ES-I3 (cell line): ENCODE results near the gene CAMLG.
"Not testable (repeated sequence)": the region's sequence is repeated elsewhere in the genome, so short reads cannot be mapped to it uniquely, and the experiment has no call there.

Experiments
- H3K36me3 ChIP-seq: 2 replicates; pipeline ENCODE4 v1.6.1; 2013; ENCODE audit warnings: mild to moderate bottlenecking, low read length, control low read depth, moderate library complexity; ENCODE audit not compliant: insufficient read depth
- H3K4me1 ChIP-seq: 2 replicates; pipeline ENCODE4 v1.6.1; 2013; ENCODE audit warnings: mild to moderate bottlenecking, control low read depth, low read length; ENCODE audit not compliant: insufficient read depth
- H3K9ac ChIP-seq: 2 replicates; pipeline ENCODE4 v1.6.1; 2013; ENCODE audit warnings: low read depth, mild to moderate bottlenecking, low read length, moderate library complexity
- H3K9me3 ChIP-seq: 2 replicates; pipeline ENCODE4 v1.6.1; 2013; ENCODE audit warnings: mild to moderate bottlenecking, low read length, moderate library complexity; ENCODE audit not compliant: control insufficient read depth, insufficient read depth

Gene CAMLG

GRCh38 chr5:134738133-134738962 is at the start of gene CAMLG:
CAMLG (plus strand) TSS chr5:134738548; CDS start chr5:134738621, 73 bp downstream.
- no peaks in the 10 kb centered on the region for H3K4me1 ChIP-seq
- no peaks in the 10 kb centered on the region for H3K9me3 ChIP-seq

GRCh38 chr5:134690144-134690543 is 48.2 kb upstream of the CAMLG start:
- not testable (repeated sequence) for H3K9me3 ChIP-seq, H3K9ac ChIP-seq, H3K4me1 ChIP-seq
- H3K36me3 ChIP-seq, result peaks cover 21% of the 10 kb centered on the region

More at GRCh38 chr5:134738133-134738962, at the start of gene CAMLG:
- Histone ChIP-seq H3K9ac (peak within 1 kb of the TSS; percentile 68), H3K36me3 (no peaks in the 10 kb centered on the region)

- Histone ChIP-seq H3K4me1 (no peaks in the 10 kb centered on the region), H3K36me3 (peaks cover 23% of the 10 kb centered on the region), H3K9ac (no peak overlapping the region), H3K9me3 (no peaks in the 10 kb centered on the region)
These were observed 45.6 kb upstream of the CAMLG start for GRCh38 chr5:134692722-134693121.

GRCh38 chr5:134708301-134708700 is 30.0 kb upstream of the CAMLG start:
- H3K9ac ChIP-seq, result no peak overlapping the region
- no peaks in the 10 kb centered on the region for H3K9me3 ChIP-seq
- peaks cover 11% of the 10 kb centered on the region for H3K36me3 ChIP-seq
- no peaks in the 10 kb centered on the region for H3K4me1 ChIP-seq

GRCh38 chr5:134714120-134714519 is 24.2 kb upstream of the CAMLG start:
- no peak overlapping the region for H3K9ac ChIP-seq
- H3K9me3 ChIP-seq, result no peaks in the 10 kb centered on the region
- H3K36me3 ChIP-seq, result peaks cover 14% of the 10 kb centered on the region
- no peaks in the 10 kb centered on the region for H3K4me1 ChIP-seq

- H3K36me3 ChIP-seq, result peaks cover 18% of the 10 kb centered on the region
- H3K9me3 ChIP-seq, result no peaks in the 10 kb centered on the region
- H3K4me1 ChIP-seq, result no peaks in the 10 kb centered on the region
- no peak overlapping the region for H3K9ac ChIP-seq
These were observed 23.8 kb upstream of the CAMLG start for GRCh38 chr5:134714541-134714940.

GRCh38 chr5:134715466-134715865 is 22.9 kb upstream of the CAMLG start:
- H3K4me1 ChIP-seq, H3K9me3 ChIP-seq, H3K9ac ChIP-seq: not testable (repeated sequence)
- peaks cover 18% of the 10 kb centered on the region for H3K36me3 ChIP-seq

- Histone ChIP-seq H3K36me3 (no peaks in the 10 kb centered on the region; the same call in 1 of the 2 replicates), H3K9ac (no peak overlapping the region), H3K4me1 (no peaks in the 10 kb centered on the region), H3K9me3 (no peaks in the 10 kb centered on the region)
These were observed 13.5 kb upstream of the CAMLG start for GRCh38 chr5:134724872-134725271.

- Histone ChIP-seq H3K9ac (no peak overlapping the region), H3K36me3 (no peaks in the 10 kb centered on the region), H3K4me1 (no peaks in the 10 kb centered on the region), H3K9me3 (no peaks in the 10 kb centered on the region)
These were observed 5.5 kb upstream of the CAMLG start for GRCh38 chr5:134732819-134733218.

GRCh38 chr5:134735243-134735642 is 3.1 kb upstream of the CAMLG start:
- Histone ChIP-seq H3K9me3 (no peaks in the 10 kb centered on the region), H3K4me1 (no peaks in the 10 kb centered on the region), H3K36me3 (no peaks in the 10 kb centered on the region), H3K9ac (no peak overlapping the region)

GRCh38 chr5:134736173-134736812 is 2.1 kb upstream of the CAMLG start:
- Histone ChIP-seq H3K9ac (no peak overlapping the region), H3K4me1 (no peaks in the 10 kb centered on the region), H3K36me3 (no peaks in the 10 kb centered on the region)

GRCh38 chr5:134738963-134739661 is 764 bp downstream of the CAMLG start:
- Histone ChIP-seq H3K36me3 (no peaks in the 10 kb centered on the region), H3K9ac (peak overlapping the region; percentile 68), H3K4me1 (no peaks in the 10 kb centered on the region), H3K9me3 (no peaks in the 10 kb centered on the region)

More at GRCh38 chr5:134736173-134736812, 2.1 kb upstream of the CAMLG start:
- no peaks in the 10 kb centered on the region for H3K9me3 ChIP-seq

GRCh38 chr5:134741052-134741451 is 2.7 kb downstream of the CAMLG start:
- no peaks in the 10 kb centered on the region for H3K9me3 ChIP-seq
- H3K4me1 ChIP-seq, result no peaks in the 10 kb centered on the region
- no peak overlapping the region for H3K9ac ChIP-seq
- H3K36me3 ChIP-seq, result no peaks in the 10 kb centered on the region

GRCh38 chr5:134742134-134742533 is 3.8 kb downstream of the CAMLG start:
- H3K4me1 ChIP-seq, result no peaks in the 10 kb centered on the region
- no peaks in the 10 kb centered on the region for H3K36me3 ChIP-seq
- H3K9me3 ChIP-seq, result no peaks in the 10 kb centered on the region
- no peak overlapping the region for H3K9ac ChIP-seq
